HG03045 (cell line): Measurements from ENCODE around the gene YIPF7.
A peak's percentile ranks its signal among the peaks of the same experiment; 100 is the strongest.

Source experiments
- ATAC-seq: cut with Tn5 transposase; IDR thresholded peaks from one replicate; pipeline ENCODE4 v1.9.1; 2021; ENCODE audit warnings: mild to moderate bottlenecking, moderate library complexity; ENCODE audit not compliant: unreplicated experiment

Gene YIPF7

DNA sequence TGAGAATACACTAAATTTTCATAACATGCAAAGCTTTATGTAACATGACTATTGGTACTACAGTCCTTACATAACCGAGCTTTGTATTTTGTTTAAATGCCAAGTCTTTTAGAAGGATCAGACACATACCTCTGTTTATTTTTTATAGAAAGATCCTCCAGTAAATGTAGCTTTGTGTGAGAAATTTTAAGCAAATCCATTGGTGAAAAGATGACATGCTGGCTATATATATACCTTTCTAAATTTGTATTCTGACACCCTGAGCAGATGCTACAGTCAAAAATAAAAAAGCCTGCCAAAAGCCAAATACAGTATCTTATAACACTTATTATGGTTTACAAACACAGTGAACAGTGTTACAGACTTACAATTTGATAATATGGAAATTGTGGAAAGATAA is at the start of gene YIPF7:
Gene YIPF7, minus strand, starts transcription at position 201 of the 400 bp plus-strand sequence. CDS start 1,525 bp downstream, outside the sequence.
- ATAC-seq = no peak

DNA sequence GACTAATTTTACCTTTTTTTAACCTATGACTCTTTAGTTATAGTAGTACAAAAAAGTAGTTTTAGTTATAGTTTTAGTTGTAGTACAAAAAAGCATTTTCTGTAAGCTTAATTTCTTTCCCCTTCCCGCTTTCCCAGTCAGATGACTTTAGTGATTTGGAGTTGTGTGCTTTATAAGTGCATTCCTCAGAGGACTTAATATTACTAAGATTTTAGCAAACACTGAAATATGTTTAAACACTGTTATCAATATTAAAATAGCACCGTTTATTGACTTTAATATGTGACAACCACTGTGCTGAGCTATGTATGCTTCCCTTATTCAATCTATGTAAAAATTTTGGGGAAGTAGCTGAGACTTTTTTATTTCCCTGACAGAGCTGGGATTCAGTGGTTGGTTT is 49.6 kb upstream of the YIPF7 start:
- ATAC-seq = no peak

DNA sequence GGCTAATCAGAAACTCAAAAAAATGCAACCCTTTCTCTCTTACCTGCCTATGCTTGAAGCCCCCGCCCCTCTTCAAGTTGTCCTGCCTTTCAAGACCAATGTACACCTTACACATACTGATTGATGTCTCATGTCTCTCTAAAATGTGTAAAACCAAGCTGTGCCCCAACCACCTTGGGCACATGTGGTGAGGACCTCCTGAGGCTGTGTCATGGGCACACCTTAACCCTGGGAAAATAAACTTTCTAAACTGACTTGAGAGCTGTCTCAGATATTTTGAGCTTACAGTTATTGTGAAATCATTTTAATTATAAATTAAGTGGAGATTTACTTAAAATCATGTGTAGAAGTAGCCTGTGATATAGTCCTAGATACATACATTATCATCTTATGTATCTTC is 49.0 kb upstream of the YIPF7 start:
- no peak for ATAC-seq

DNA sequence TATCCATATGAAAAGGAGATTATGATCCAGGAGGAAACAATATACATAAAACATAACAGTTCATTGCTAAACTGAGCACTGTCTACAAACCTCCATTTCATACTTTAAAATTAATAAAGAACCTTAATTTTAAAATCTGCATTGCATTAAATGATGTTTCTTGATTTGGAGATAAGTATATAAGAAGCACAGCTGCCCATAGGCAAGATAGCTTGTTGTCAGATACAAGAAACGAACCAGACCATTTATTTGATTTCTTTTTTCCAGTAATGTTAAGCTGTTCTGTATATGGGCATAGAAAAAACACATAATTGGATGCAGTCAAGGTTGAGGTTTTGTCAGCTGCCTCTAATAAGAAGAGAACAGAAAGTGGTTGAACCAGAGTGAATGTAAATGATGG is 33.2 kb upstream of the YIPF7 start:
- ATAC-seq = no peak

DNA sequence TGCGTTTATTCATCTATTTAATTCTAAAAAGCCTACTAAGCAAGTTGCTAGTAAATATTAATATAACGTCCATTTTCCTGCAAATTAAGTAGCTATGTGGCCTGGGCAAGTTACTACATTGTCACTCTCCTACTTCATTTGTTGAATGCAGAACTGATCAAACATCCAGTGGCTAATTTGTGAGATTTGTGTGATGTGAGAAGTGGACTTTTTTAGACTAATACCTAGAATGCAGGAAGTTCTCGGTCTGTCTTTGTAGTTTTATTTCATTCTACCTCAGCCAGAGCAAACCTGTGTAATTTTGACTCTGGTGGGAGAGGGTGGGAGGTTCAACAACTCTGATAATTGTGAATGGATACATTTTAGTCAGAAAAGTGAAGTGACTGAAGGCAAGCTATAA is 27.6 kb upstream of the YIPF7 start:
- no peak for ATAC-seq

DNA sequence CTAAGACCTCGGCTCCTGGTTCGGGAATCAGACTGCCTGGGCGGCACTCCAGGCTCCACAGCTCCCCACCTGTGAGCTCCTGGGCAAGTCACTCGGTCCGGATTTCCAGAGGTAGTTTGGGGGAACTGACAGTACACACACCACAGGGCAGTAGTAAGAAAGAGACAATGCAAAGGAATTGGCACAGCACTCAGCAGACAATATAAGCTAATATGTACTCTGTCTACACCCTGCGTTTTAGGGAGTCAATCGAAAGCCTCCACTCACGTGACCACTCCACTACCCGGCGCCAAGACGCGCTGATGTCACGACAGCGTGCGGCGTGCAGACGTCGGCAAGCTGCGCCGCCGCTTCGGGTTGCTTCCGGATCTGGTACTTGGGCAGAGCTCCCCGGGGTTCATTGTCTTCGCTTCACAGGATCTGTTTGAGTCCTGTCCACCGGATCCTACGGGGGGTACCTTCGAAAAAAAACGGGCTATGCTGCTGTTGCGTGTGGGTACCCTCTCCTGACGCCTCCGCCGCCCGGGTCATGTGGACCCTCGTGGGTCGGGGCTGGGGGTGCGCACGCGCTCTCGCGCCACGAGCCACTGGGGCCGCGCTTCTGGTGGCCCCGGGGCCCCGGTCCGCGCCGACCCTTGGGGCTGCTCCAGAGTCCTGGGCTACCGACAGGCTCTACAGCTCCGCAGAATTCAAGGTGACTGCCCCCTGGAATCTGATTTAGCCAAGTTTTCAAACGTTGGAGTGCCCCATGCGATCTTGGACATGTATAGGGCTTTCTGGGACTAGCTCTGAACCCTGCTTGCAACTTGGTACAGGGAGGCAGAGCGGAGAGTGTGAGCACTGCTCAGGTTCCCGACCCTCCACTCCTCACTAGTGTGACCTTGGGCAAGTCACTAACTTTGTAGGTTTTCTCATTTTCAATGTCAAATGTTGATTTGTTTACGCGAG is 26.9 kb upstream of the YIPF7 start, which contains the start of gene GUF1:
Gene GUF1, plus strand, starts transcription at position 327 of the 948 bp plus-strand sequence. Its CDS starts 203 bp downstream, at position 530.
- ATAC-seq = peak; percentile 98

DNA sequence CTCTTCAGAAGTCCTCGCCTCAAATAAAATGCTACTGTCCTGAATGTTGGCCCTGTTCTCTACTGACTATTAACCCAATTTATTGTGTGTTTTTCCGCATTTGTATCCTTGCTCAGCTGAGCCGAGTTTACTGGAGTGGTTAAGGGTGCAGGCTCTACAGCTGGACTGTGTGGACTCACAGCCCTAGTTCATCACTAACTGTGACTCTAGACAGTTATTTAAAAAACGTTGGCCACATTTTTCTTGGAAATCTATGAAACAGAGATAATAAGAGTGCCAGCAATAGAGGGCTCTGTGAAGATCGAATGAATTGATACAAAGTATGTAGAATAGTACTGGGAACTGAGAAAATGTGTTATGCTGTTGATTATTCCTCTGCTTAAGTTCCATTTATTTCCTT is 23.9 kb upstream of the YIPF7 start:
- ATAC-seq = no peak

DNA sequence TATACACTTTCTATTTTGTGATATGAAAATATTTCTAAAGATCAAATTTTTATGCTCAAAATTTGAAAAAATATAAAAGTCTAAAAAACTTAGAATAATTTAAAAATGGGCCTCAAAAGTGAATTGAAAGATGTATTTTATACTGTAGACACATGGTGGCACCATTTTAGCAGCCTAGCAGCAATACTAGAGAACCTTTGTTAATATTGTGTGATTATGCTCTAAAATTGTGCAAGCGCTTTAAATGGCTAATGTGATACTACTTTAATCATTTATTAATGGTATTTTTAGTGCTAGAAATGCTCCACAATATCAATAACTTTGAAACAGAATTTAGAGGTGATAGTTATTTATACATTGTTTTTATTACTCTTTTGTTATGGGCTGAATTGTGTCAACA is 23.0 kb upstream of the YIPF7 start:
- no peak for ATAC-seq

DNA sequence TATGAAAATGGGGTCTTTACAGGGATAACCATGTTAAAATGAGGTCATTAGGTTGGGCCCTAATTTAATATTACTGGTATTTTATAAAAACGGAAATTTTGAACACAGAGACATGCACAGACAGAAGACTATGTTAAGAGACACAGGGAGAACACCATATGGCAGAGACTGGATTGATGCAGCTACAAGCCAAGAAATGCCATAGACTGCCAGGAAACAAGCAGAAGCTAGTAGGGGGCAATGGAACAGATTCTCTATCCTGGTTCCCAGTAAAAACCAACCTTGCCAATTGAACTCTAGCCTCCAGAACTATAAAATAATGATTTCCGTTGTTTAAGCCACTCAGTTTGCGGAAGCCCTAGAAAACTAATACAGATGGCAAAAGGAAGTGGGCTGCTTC is 20.2 kb upstream of the YIPF7 start:
- no peak for ATAC-seq

DNA sequence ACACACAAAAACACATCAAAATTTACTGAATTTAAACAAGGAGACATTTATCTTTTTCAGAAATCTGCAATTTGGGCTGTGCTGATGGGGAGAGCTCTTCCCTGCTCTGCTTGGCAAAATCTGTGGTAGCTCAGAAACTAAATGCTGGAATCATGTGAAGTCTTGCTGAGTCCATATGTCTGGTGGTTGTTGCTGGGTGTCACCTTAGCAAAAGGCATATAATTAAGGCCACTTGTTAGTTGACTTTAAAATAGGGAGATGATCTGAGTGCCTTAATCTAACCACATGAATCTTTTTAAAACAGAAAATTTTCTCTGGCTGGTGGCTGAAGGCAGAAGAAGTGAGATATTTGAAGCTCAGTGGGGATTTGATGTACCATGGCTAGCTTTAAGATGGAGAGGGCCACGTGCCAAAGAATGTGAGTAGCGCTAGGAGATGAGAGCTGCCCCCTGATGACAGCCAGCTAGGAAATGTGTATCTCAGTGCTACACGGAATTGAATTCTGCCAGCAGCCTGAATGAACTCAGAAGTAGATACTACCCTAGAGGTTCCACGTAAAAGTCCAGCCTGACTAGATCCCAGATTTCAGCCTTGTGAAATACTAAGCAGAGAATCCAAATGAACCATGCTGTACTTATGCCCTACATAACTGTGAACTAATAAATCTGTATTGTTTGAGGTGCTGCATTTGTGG is 19.2 kb upstream of the YIPF7 start:
- no peak for ATAC-seq

DNA sequence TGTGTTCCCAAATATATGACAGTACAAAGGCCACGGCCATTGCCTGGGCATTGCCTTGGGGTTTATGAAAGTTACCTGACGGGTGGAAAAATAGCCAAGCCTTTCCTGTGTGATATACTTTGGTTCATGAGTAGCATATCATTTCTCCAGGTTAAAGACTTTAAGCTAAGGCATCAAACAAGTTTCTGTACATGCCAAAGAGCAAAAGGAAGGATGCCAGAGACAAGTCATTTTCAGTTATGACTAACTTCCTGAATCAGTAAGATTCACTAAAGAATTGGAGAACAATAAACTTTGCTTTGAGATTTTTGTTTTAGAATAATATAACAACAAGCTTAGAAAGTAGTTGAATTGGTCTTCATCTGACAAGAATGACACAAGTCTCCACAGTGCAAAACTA is 17.1 kb upstream of the YIPF7 start:
- no peak for ATAC-seq

DNA sequence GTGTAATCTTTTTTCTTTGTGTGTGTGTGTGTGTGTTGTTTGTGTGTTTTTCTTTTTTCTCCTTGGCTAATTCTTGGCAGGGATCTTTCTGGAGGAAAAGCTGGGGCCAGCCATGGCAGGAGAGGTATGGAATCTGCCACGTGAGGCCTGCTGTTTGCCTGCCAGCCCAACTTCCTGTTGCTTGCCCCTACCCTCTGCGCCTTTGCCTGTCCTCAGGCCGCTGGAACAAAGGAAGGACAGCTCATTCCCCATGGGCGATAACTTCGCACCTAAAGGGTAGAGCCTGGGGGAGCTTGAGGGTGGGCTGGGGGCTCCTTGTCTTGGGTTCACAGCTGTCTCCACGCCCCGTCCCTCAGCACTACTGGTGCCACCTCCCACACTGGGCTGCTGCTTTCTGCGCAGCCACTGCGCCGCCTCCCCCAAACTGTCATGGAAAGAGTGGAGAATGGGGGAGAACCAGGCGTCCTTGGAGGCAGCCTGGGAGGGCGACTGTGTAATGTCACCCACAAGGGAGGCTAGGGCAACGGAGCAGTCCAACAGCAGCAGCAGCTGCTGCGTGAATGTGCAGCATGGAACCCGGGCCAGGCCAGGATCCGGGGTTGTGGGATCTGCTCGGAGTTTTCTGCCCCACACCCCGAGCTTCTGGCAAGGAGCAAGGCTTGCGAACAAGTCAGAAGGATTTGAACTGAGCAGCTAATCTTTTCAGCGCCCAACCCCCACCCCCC is 12.3 kb upstream of the YIPF7 start:
- ATAC-seq = no peak

DNA sequence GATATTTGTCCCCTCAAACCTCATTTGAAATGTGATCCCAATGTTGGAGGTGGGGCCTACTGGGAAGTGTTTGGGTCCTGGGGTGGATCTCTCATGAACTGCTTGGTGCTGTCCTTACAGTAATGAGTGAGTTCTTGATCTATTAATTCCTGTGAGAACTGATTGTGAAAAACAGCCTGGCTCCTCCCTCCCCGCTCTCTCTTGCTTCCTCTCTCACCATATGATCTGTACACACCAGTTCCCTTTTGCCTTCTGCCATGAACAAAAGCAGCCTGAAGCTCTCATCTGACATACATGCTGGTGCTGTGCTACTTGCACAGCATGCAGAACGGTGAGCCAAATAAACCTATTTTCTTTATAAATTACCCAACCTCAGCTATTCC is 11.2 kb upstream of the YIPF7 start:
- peak; percentile 60 for ATAC-seq

DNA sequence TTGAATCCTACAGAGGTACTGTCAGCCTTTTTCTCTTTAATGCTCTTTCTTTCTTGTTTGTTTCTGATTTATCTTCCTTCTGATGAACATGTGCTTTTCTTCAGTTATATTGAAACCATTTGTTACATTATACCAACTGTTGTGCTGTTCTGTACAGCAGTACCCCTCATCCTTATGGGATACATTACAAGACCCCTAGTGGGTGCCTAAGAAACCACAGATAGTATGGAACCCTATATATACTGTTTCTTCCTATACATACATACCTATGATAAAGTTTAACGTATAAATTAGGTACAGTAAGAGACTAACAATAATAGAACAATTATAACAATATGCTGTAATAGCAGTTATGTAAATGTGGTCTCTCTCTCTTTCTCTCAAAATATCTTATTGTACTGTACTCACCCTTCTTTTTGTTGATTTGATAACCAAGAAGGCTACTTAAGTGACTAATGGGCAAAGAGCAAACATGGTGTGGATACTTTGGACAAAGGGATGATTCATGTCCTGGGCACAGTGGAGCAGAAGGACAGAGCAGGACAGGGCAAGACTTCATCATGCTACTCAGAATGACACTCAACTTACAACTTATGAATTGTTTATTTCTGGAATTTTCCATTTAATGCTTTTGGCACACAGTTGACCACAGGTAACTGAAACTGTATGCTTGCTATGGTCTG is 10.7 kb upstream of the YIPF7 start:
- no peak for ATAC-seq

DNA sequence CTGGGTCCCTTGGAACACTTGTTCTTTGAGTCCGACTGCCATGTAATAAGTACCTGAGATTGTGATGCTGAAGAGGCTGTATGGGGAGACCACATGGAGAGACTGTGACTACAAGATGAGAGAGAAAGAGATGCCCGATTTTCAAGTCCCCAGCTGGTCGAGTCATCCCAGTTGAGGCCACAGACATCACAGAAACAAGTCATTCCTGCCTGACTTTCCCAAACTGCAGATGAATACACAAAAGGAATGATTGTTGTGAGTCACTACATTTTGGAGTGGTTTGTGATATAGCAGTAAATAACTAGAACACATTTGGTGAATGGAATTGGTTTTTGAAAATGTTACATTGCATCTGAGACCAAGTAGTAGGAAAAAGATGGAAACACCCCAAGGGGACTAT is 9.0 kb upstream of the YIPF7 start:
- ATAC-seq = no peak

DNA sequence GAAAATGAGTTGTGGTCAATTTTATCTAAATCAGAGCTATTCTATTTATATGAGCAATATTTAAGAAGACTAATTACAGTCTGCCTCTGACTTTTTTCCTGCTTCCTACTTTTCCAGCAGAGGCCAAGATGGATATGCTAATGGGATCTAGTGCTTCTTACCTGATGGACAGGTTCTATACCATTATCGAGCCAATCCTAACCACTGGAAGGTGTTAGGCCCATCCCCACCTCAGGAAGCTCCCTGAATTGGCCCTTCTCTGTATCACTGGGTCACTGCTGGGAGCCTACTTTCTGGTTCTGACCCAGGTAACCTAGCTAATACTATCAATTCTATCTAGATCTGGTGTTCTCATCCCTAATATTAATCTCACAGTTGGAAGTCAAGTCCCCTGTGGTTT is 577 bp upstream of the YIPF7 start:
- no peak for ATAC-seq

DNA sequence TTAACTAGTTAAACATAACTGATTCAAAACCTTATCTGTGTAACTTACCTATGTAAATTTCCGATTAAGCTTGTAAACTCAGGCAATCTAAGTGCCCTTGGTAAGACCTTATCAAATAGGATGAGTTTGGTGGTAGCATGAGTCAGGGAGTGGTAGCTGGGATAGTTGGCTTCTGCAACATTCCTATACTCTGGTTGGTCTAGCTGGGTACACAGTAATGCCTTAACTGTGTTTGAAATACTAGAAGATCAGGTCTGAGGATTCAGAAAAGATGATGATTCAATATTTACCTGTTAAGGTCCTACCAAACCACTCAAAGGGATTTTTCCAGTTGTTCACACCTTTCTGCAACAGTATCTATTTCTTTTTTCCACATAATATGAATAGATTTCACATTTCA is 5.3 kb downstream of the YIPF7 start:
- ATAC-seq = no peak

DNA sequence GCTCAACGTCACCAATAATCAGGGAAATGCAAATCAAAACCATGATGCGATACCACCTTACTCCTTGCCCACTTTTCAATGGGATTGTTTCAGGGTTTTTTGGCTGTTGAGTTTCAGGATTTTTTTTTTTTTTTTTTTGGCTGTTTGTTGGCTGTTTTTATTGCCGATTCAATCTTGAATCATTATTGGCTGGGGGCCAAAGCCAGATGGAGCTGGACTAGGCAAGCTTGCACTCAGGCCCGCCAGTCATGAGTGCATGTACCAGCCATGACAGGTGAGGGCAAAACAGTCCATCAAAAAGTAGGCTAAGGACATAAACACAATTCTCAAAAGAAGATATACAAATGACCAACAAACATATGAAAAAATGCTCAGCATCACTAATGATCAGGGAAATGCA is 13.3 kb downstream of the YIPF7 start:
- ATAC-seq = no peak

DNA sequence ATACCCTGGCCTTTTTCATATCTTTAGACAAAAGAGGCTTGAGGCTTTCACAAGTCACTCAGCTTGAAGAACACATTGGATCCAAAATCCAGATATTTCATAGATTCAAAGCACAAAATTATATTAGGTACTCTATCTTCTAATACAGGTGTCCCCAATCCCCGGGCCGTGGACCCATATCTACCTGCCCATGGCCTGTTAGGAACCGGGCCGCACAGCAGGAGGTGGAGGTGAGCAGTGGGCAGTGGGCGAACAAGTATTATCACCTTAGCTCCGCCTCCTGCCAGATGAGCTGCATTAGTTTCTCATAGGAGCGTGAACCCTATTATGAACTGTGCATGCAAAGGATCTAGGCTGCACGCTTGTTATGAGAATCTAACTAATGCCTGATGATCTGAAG is 18.7 kb downstream of the YIPF7 start:
- no peak for ATAC-seq

DNA sequence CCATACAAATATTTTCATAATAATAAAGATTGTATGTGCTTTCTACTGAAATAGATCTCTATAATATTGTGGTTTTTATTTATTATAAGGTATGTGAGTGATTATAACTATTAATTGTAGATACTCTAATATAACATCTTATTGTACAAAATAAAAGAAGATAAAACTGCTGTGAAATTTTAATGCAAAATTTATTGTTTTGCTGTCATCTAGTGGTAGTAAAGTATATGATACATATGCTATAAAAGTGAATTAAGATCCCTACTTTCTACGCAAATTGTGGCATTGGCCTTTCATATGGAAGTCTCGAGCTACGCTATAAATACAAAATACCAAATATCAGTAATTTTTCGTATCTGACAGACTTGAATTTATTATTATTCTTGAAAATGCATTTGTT is 19.3 kb downstream of the YIPF7 start:
- ATAC-seq = no peak

DNA sequence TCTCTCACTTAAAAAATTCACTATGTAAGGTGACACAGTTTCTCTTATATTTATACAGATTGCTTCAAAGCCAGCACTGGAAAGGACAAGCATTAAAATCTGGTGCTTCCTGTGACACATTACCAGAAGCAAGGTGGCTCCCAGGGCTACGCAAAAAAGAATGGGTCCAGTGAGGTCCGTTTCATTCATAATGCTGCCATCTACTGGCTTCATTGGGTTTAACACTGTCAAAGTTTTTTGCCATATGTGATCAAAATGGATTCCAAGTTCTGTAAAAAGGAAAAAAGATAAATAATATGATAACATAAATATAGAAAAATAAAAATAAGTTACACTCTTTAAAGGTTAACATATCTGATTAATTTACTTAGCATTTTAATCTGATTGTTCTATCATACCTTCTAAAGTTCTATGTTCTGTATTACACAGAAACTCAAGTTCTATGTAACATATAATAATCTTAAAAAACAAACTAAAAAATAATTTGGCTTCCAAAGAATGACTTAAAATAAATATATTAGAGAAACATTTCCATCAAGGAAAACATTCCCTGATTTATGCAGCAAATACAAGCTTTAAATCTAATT is 22.1 kb downstream of the YIPF7 start:
- ATAC-seq = peak; percentile 95
